Panc1 (cell line): ENCODE measurements around the gene SMC5. TPM values are rescaled to one million over a fixed set of nuclear protein-coding genes. Genes with fewer than 3 reads are reported as not detected.

Experiments
- ATAC-seq: fragments of 200-7000 bp; cut with Tn5 transposase; 2 replicates; pipeline ENCODE4 v1.9.1; 2020; ENCODE audit warnings: mild to moderate bottlenecking, moderate library complexity
- BruUV-seq: library from RNA; stranded (reverse); fragments of 400-500 nt; replicated peaks from 2 replicates; lab custom pipeline; 2021; lab: Mats Ljungman, UMichigan
- CTCF ChIA-PET: fragments of 300-600 bp; sonication (Branson Sonifier 250); formaldehyde crosslinking; loops from one replicate; lab custom pipeline; 2022; ENCODE audit warnings: antibody characterized with exemption; lab: Charles Lee
- POLR2A ChIA-PET: fragments of 300-600 bp; sonication (Branson Sonifier 250); formaldehyde crosslinking; loops from one replicate; lab custom pipeline; 2022; ENCODE audit warnings: antibody characterized with exemption; lab: Charles Lee
- DNase-seq: peaks from one replicate; pipeline ENCODE4 v3.0.0-alpha.2; 2010; ENCODE audit warnings: low read depth, low spot score
- H3K27ac ChIP-seq: 2 replicates; pipeline ENCODE4 v1.5.1; 2011; ENCODE audit warnings: mild to moderate bottlenecking, low read length, inconsistent platforms
- H3K27me3 ChIP-seq: fragments of 200-500 bp; sonication (Bioruptor generic); 2 replicates; pipeline ENCODE4 v1.6.0; 2014; ENCODE audit warnings: low read length, inconsistent platforms; ENCODE audit not compliant: control insufficient read depth, insufficient read depth
- H3K36me3 ChIP-seq: fragments of 200-500 bp; sonication (Bioruptor generic); 2 replicates; pipeline ENCODE4 v1.5.1; 2014; ENCODE audit warnings: inconsistent platforms, mild to moderate bottlenecking, low read length, moderate library complexity; ENCODE audit not compliant: control insufficient read depth, insufficient read depth
- H3K4me1 ChIP-seq: 2 replicates; pipeline ENCODE4 v1.5.1; 2011; ENCODE audit warnings: inconsistent platforms, mild to moderate bottlenecking, low read length, moderate library complexity; ENCODE audit not compliant: control insufficient read depth, insufficient read depth
- H3K4me3 ChIP-seq, 2 experiments: 2 replicates each; pipeline ENCODE4 v1.5.1; 2011 to 2012; ENCODE audit warnings: low read depth in 2 of 2, low read length in 2 of 2, mild to moderate bottlenecking in 2 of 2, inconsistent platforms in 1 of 2, moderate library complexity in 1 of 2
- H3K9me3 ChIP-seq: fragments of 200-500 bp; sonication (Bioruptor generic); 2 replicates; pipeline ENCODE4 v1.5.1; 2014; ENCODE audit warnings: low read depth, mild to moderate bottlenecking, inconsistent platforms, low read length, moderate library complexity; ENCODE audit not compliant: control insufficient read depth, insufficient read depth
- CTCF ChIP-seq: fragments of 450-650 bp; IDR thresholded peaks from 2 replicates; pipeline ENCODE4 v1.5.1; 2017; ENCODE audit warnings: mild to moderate bottlenecking
- POLR2AphosphoS5 ChIP-seq: IDR thresholded peaks from 2 replicates; pipeline ENCODE4 v1.6.1; 2012; ENCODE audit warnings: mild to moderate bottlenecking, low read depth, low read length, moderate library complexity
- REST ChIP-seq, 2 experiments: IDR thresholded peaks; 2 replicates each; pipeline ENCODE4 v1.6.1; 2011 to 2012; ENCODE audit warnings: low read depth in 2 of 2, control low read depth in 1 of 2, low read length in 1 of 2, mild to moderate bottlenecking in 1 of 2, moderate library complexity in 1 of 2; ENCODE audit not compliant: insufficient read depth in 1 of 2
- SIN3A ChIP-seq: IDR thresholded peaks from 2 replicates; pipeline ENCODE4 v1.6.1; 2012; ENCODE audit warnings: low read depth, mild to moderate bottlenecking, low read length, moderate library complexity, borderline replicate concordance; ENCODE audit not compliant: insufficient read depth
- TCF7L2 ChIP-seq: IDR thresholded peaks from 2 replicates; pipeline ENCODE4 v1.6.1; 2011; ENCODE audit warnings: mild to moderate bottlenecking, low read depth, low read length, inconsistent platforms
- in situ Hi-C: cut with HindIII; loops from 2 replicates; pipeline ENCODE4 v1.10.0; 2016; ENCODE audit warnings: low sequenced_read_pairs, low pct_unique_long_range_greater_than_20kb
- intact Hi-C: fragments of 100-400 bp; cut with micrococcal nuclease; formaldehyde crosslinking; loops from one replicate; pipeline ENCODE4 v1.10.0; 2022; ENCODE audit not compliant: unreplicated experiment
- total RNA-seq: library from RNA; stranded (reverse); gene quantifications from one replicate; pipeline ENCODE4 v1.2.1, GENCODE V29; 2021; ENCODE audit not compliant: unreplicated experiment

SMC5 gene
- total RNA-seq, 1 experiment from 2014 or later, result 12.9 TPM

GRCh38 chr9:70385426-70385825, 126.6 kb downstream of the SMC5 start:
- in situ Hi-C loops (no loop called here), intact Hi-C loops (no loop called here)
- Histone ChIP-seq H3K4me1 (no peaks in the 10 kb centered on the region), H3K27ac (no peak overlapping the region), H3K36me3 (no peaks in the 10 kb centered on the region), H3K27me3 (no peaks in the 10 kb centered on the region), H3K9me3 (no peaks in the 10 kb centered on the region), H3K4me3 (no peak overlapping the region)
- ATAC-seq (no peak), DNase-seq (no peak)
- CTCF ChIA-PET, result no interaction called here
- POLR2A ChIA-PET, result no interaction called here
- no TSS peak for BruUV-seq
- TF ChIP-seq CTCF, result no peak
- no peak for TF ChIP-seq TCF7L2
- no peak for TF ChIP-seq SIN3A
- no peak for TF ChIP-seq POLR2AphosphoS5
- no peak for TF ChIP-seq REST (IDR thresholded peaks at IDR 0.05; ENCODE audit: insufficient read depth in 1 of 2, low read depth in 2 of 2, low read length in 1 of 2)

GRCh38 chr9:70387663-70388062, 128.9 kb downstream of the SMC5 start:
- in situ Hi-C loops (no loop called here), intact Hi-C loops (no loop called here)
- H3K4me3 ChIP-seq, result no peak overlapping the region
- H3K27me3 ChIP-seq, result no peaks in the 10 kb centered on the region
- DNase-seq (no peak), ATAC-seq (no peak)
- H3K4me1 ChIP-seq, result no peaks in the 10 kb centered on the region
- TF ChIP-seq SIN3A (no peak), POLR2AphosphoS5 (no peak), TCF7L2 (no peak), REST (IDR thresholded peaks at IDR 0.05; ENCODE audit: insufficient read depth in 1 of 2, low read depth in 2 of 2, low read length in 1 of 2) (no peak), CTCF (no peak)
- ChIA-PET POLR2A (no interaction called here), CTCF (no interaction called here)
- no TSS peak for BruUV-seq
- H3K9me3 ChIP-seq, result no peaks in the 10 kb centered on the region
- H3K36me3 ChIP-seq, result no peaks in the 10 kb centered on the region
- H3K27ac ChIP-seq, result no peak overlapping the region
